ENCODE results near the gene BCL2L1. TPM values are rescaled to one million over a fixed set of nuclear protein-coding genes. Genes with fewer than 3 reads are reported as not detected.

BCL2L1 gene
- total and polyA plus RNA-seq, 2 donors (not counting 3 experiments of a cell fraction or from before 2014, with no cell fraction given): 78.0 to 101 TPM

GRCh38 chr20:31718952-31719643 lies 3.6 kb downstream of the BCL2L1 start:
- FAIRE-seq: no peak
- peaks cover 83% of the 10 kb centered on the region for H3K79me2 ChIP-seq (ENCODE audit: control insufficient read depth, insufficient read depth, low read length)
- no peak for DNase-seq (ENCODE audit: low read depth, low spot score)
- H3K4me2 ChIP-seq (ENCODE audit: insufficient read depth, low read length): peak overlapping the region; percentile 88
- dilution Hi-C loops (cut with MboI; ENCODE audit: extremely low pct_ligation_motif_present, low sequenced_read_pairs): no loop called here
- H2AFZ ChIP-seq (ENCODE audit: low read depth, low read length): no peak overlapping the region
- no peaks in the 10 kb centered on the region for H3K9me3 ChIP-seq (replicated peaks; ENCODE audit: control insufficient read depth, insufficient read depth, low read length)
- H3K36me3 ChIP-seq (ENCODE audit: control insufficient read depth in 2 of 2, extremely low read depth in 1 of 2, insufficient read depth in 2 of 2, low read length in 2 of 2): peaks cover 1 to 2% of the 10 kb centered on the region in 2 experiments
- no peaks in the 10 kb centered on the region for H3K27me3 ChIP-seq (ENCODE audit: control insufficient read depth in 2 of 2, insufficient read depth in 2 of 2, low read length in 2 of 2)
- H3K4me1 ChIP-seq (ENCODE audit: control insufficient read depth, extremely low read depth, insufficient read depth, low read length): peaks cover 50% of the 10 kb centered on the region
- TF ChIP-seq POLR2A (IDR thresholded peaks at IDR 0.05; ENCODE audit: low read depth, low read length) (no peak), MYC (IDR thresholded peaks at IDR 0.05; ENCODE audit: low read depth, low read length) (no peak), POLR2AphosphoS5 (IDR thresholded peaks at IDR 0.05; ENCODE audit: insufficient read depth, low read depth, low read length) (no peak), FOS (IDR thresholded peaks at IDR 0.05; ENCODE audit: borderline replicate concordance, insufficient read depth, low read length) (no peak), EZH2 (IDR thresholded peaks at IDR 0.05; ENCODE audit: borderline replicate concordance, low read depth, low read length, severe bottlenecking) (no peak), MAX (IDR thresholded peaks at IDR 0.05; ENCODE audit: insufficient read depth, insufficient read length) (no peak)
- H3K27ac ChIP-seq (ENCODE audit: insufficient read depth, low read depth, low read length): peak overlapping the region; percentile 90
- ChIA-PET CTCF (interaction anchor here (2.1 to 10.5 kb wide), 5 partner anchors 14 to 156 kb away, joined by 8 to 658 read pairs (median 97); no protein-coding TSS in a partner anchor), POLR2A (interaction anchor here (0.6 to 1.2 kb wide), 2 partner anchors 20 to 55 kb away, joined by 3 to 4 read pairs; no protein-coding TSS in a partner anchor)
- peak overlapping the region in 1 of 3 experiments; percentile 94 for H3K4me3 ChIP-seq (replicated peaks in 1 of 3; ENCODE audit: insufficient read depth in 1 of 3, low read depth in 1 of 3, low read length in 3 of 3)
- BruUV-seq (replicated peaks): no TSS peak
- intact Hi-C loops (cut with micrococcal nuclease): no loop called here
- no peaks in the 10 kb centered on the region for H4K20me1 ChIP-seq (replicated peaks; ENCODE audit: control insufficient read depth, extremely low read depth, insufficient read depth, low read length)
- no peaks in the 10 kb centered on the region for H3K9me1 ChIP-seq (replicated peaks; ENCODE audit: control insufficient read depth, extremely low read depth, insufficient read depth, low read length)
- H3K9ac ChIP-seq (replicated peaks; ENCODE audit: extremely low read depth, insufficient read depth, low read length): peak overlapping the region; percentile 84

Data from endothelial cell of umbilical vein (primary cell).